Endothelial cell of umbilical vein (primary cell): Measurements from ENCODE around the gene RNASE13. TPM values are rescaled to one million over a fixed set of nuclear protein-coding genes. Genes with fewer than 3 reads are reported as not detected.

Source experiments
- BruUV-seq: library from RNA; stranded (reverse); fragments of 400-500 nt; replicated peaks from 2 replicates; lab custom pipeline; 2021; lab: Mats Ljungman, UMichigan
- CTCF ChIA-PET: fragments of 300-600, 350-600 bp; sonication (Branson Sonifier 250); formaldehyde crosslinking; loops from one replicate; lab custom pipeline; 2021; ENCODE audit warnings: antibody characterized with exemption, inconsistent platforms; lab: Charles Lee
- POLR2A ChIA-PET: fragments of 300-600, 350-600 bp; sonication (Branson Sonifier 250); formaldehyde crosslinking; loops from one replicate; lab custom pipeline; 2021; ENCODE audit warnings: antibody characterized with exemption, inconsistent platforms; lab: Charles Lee
- DNase-seq: peaks from one replicate; pipeline ENCODE4 v3.0.0-alpha.2; 2011; ENCODE audit warnings: low read depth, low spot score
- FAIRE-seq: peaks from 2 replicates; lab custom pipeline; 2011; peaks lifted over from hg19 to GRCh38; lab: Jason Lieb, UNC
- H2AFZ ChIP-seq: 2 replicates; pipeline ENCODE4 v1.6.0; 2012; ENCODE audit warnings: low read depth, low read length, control low read depth, inconsistent platforms
- H3K27ac ChIP-seq: 2 replicates; pipeline ENCODE4 v1.5.1; 2011; ENCODE audit warnings: low read depth, mild to moderate bottlenecking, control low read depth, low read length, moderate library complexity; ENCODE audit not compliant: insufficient read depth
- H3K27me3 ChIP-seq, 2 experiments: 2 replicates each; pipeline versions ENCODE4 v1.6.0 to v1.6.1; 2011; ENCODE audit warnings: low read length in 2 of 2, mixed read lengths in 1 of 2; ENCODE audit not compliant: control insufficient read depth in 2 of 2, insufficient read depth in 2 of 2
- H3K36me3 ChIP-seq, 2 experiments: 2 replicates in 1 of 2; 3 replicates in 1 of 2; pipeline ENCODE4 v1.5.1; 2011; ENCODE audit warnings: low read length in 2 of 2, mild to moderate bottlenecking in 1 of 2, moderate library complexity in 1 of 2; ENCODE audit not compliant: control insufficient read depth in 2 of 2, insufficient read depth in 2 of 2; ENCODE audit errors: extremely low read depth in 1 of 2
- H3K4me1 ChIP-seq: 3 replicates; pipeline ENCODE4 v1.5.1; 2011; ENCODE audit warnings: mild to moderate bottlenecking, low read length; ENCODE audit not compliant: control insufficient read depth, insufficient read depth; ENCODE audit errors: extremely low read depth
- H3K4me2 ChIP-seq: 2 replicates; pipeline ENCODE4 v1.6.1; 2011; ENCODE audit warnings: low read length, control low read depth, mixed read lengths; ENCODE audit not compliant: insufficient read depth
- H3K4me3 ChIP-seq, 3 experiments: fragments of 200-600 bp in 1 of 3; sonication (generic), shearing (Covaris generic) in 1 of 3; replicated peaks in 1 of 3; 2 replicates each; pipeline ENCODE4 v1.5.1; 2011 to 2016; ENCODE audit warnings: control low read depth in 3 of 3, low read length in 3 of 3, mild to moderate bottlenecking in 2 of 3, inconsistent platforms in 1 of 3, low read depth in 1 of 3, moderate library complexity in 1 of 3; ENCODE audit not compliant: insufficient read depth in 1 of 3
- H3K79me2 ChIP-seq: 2 replicates; pipeline ENCODE4 v1.6.0; 2012; ENCODE audit warnings: low read length, inconsistent platforms; ENCODE audit not compliant: control insufficient read depth, insufficient read depth
- H3K9ac ChIP-seq: replicated peaks from 2 replicates; pipeline ENCODE3; 2011; ENCODE audit warnings: low read length, control low read depth; ENCODE audit not compliant: insufficient read depth; ENCODE audit errors: extremely low read depth
- H3K9me1 ChIP-seq: replicated peaks from 3 replicates; pipeline ENCODE4 v1.6.0; 2011; ENCODE audit warnings: mild to moderate bottlenecking, low read length; ENCODE audit not compliant: control insufficient read depth, insufficient read depth; ENCODE audit errors: extremely low read depth
- H3K9me3 ChIP-seq: replicated peaks from 2 replicates; pipeline ENCODE4 v1.5.1; 2012; ENCODE audit warnings: low read length, inconsistent platforms; ENCODE audit not compliant: control insufficient read depth, insufficient read depth
- H4K20me1 ChIP-seq: replicated peaks from 2 replicates; pipeline ENCODE3; 2011; ENCODE audit warnings: mild to moderate bottlenecking, low read length; ENCODE audit not compliant: control insufficient read depth, insufficient read depth; ENCODE audit errors: extremely low read depth
- EZH2 ChIP-seq: IDR thresholded peaks from 2 replicates; pipeline ENCODE4 v1.6.1; 2012; ENCODE audit warnings: borderline replicate concordance, low read depth, mild to moderate bottlenecking, moderate library complexity, low read length, inconsistent platforms; ENCODE audit not compliant: severe bottlenecking
- FOS ChIP-seq: IDR thresholded peaks from 2 replicates; pipeline ENCODE4 v1.6.1; 2011; ENCODE audit warnings: mild to moderate bottlenecking, low read length, moderate library complexity, borderline replicate concordance; ENCODE audit not compliant: insufficient read depth
- GATA2 ChIP-seq: IDR thresholded peaks from 2 replicates; pipeline ENCODE4 v1.7.0; 2011; ENCODE audit warnings: low read depth, mild to moderate bottlenecking, moderate library complexity, mixed read lengths, low read length; ENCODE audit not compliant: insufficient read length, insufficient read depth
- JUN ChIP-seq: IDR thresholded peaks from 2 replicates; pipeline ENCODE4 v1.6.1; 2011; ENCODE audit warnings: borderline replicate concordance, low read depth; ENCODE audit not compliant: insufficient read length, insufficient read depth
- MYC ChIP-seq: IDR thresholded peaks from one replicate; pipeline ENCODE4 v1.6.1; 2011; ENCODE audit warnings: mild to moderate bottlenecking, low read depth, low read length
- POLR2A ChIP-seq: IDR thresholded peaks from 2 replicates; pipeline ENCODE4 v1.6.1; 2012; ENCODE audit warnings: low read depth, mild to moderate bottlenecking, control low read depth, low read length
- POLR2AphosphoS5 ChIP-seq: IDR thresholded peaks from 2 replicates; pipeline ENCODE4 v1.6.1; 2012; ENCODE audit warnings: low read depth, mild to moderate bottlenecking, control low read depth, low read length, moderate library complexity; ENCODE audit not compliant: insufficient read depth
- dilution Hi-C: fragments of 300-500 bp; cut with MboI; formaldehyde crosslinking; loops from one replicate; pipeline ENCODE4 v1.15.0; 2019; ENCODE audit warnings: low sequenced_read_pairs; ENCODE audit not compliant: extremely low pct_ligation_motif_present
- intact Hi-C: fragments of 100-400 bp; cut with micrococcal nuclease; formaldehyde crosslinking; loops from one replicate; pipeline ENCODE4 v1.10.0; 2022
- polyA plus RNA-seq, 4 experiments: library from polyadenylated mRNA; depleted of rRNA in 3 of 4; stranded (reverse) in 3 of 4; unstranded in 1 of 4; fragments of >200 nt; gene quantifications; 2 replicates each; pipeline versions ENCODE4 v1.2.1 to v1.2.3, GENCODE V29; 2011 to 2012; ENCODE audit warnings: missing spikeins in 1 of 4
- total RNA-seq: library from RNA; stranded (reverse); gene quantifications from 2 replicates; pipeline ENCODE4 v1.2.3, GENCODE V29; 2021
- TF ChIP-seq, protein P1 (sequence below): IDR thresholded peaks from 2 replicates; pipeline ENCODE4 v1.6.1; 2011; ENCODE audit not compliant: insufficient read depth, insufficient read length
- TF ChIP-seq, protein P2 (sequence below), 2 donors: IDR thresholded peaks; 1 replicate in 1 of 2; 2 replicates in 1 of 2; pipeline ENCODE4 v1.5.1; 2011; ENCODE audit warnings: low read length in 2 of 2, mild to moderate bottlenecking in 2 of 2, moderate library complexity in 2 of 2, control low read depth in 1 of 2, inconsistent platforms in 1 of 2, low read depth in 1 of 2; ENCODE audit not compliant: insufficient read depth in 1 of 2; ENCODE audit errors: extremely low read depth in 1 of 2

Gene RNASE13
- total and polyA plus RNA-seq, 2 donors (not counting 3 experiments of a cell fraction or from before 2014, with no cell fraction given), result not detected

DNA sequence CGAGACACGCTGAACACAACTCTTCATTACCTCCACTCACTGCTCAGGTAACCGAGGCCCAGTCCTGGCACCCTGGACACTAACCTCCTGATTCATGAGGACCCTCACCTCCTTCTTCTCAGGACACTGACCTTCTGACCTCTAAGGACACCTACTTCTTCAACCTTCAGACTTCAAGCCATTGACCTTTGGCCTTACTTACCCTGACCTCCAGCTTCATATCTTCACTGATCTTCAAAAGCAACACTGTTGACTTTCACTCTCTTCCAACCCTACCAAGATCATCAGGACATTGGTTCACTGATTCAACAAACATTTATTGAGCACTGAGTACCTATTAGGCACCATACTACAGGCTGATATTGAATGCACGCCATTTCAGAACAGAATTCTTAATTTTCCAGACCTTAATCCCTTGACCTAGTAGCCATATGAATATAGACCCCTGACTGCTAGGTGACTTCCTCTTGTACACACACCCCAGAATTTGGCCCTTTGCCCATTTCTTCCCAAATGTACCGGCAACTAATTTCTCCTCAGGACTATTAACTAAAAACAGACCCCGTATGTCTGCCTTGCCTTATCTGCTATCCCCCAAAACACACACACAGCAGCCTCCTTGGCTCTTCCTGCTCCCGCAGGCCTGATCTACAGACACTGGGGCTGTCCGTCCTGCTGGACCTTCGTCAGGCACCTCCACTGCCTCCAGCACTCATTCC lies 41.3 kb upstream of the RNASE13 start:
- Histone ChIP-seq H3K9me1 (no peaks in the 10 kb centered on the region), H3K4me3 (no peak overlapping the region), H3K79me2 (no peaks in the 10 kb centered on the region), H3K4me2 (no peak overlapping the region), H3K36me3 (peaks cover 0 to 6% of the 10 kb centered on the region in 2 experiments), H4K20me1 (no peaks in the 10 kb centered on the region), H3K9ac (no peak overlapping the region), H2AFZ (no peak overlapping the region), H3K9me3 (no peaks in the 10 kb centered on the region), H3K27me3 (peaks cover 0 to 3% of the 10 kb centered on the region in 2 experiments), H3K27ac (no peak overlapping the region), H3K4me1 (peaks cover 5% of the 10 kb centered on the region)
- dilution Hi-C loops (no loop called here), intact Hi-C loops (no loop called here)
- no TSS peak for BruUV-seq
- ChIA-PET POLR2A (no interaction called here), CTCF (no interaction called here)
- no peak for DNase-seq
- TF ChIP-seq POLR2AphosphoS5 (no peak), GATA2 (no peak), EZH2 (no peak), FOS (no peak), JUN (no peak), POLR2A (no peak), MYC (no peak)
- TF ChIP-seq, protein P1, sequence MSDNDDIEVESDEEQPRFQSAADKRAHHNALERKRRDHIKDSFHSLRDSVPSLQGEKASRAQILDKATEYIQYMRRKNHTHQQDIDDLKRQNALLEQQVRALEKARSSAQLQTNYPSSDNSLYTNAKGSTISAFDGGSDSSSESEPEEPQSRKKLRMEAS, result no peak
- TF ChIP-seq, protein P2, sequence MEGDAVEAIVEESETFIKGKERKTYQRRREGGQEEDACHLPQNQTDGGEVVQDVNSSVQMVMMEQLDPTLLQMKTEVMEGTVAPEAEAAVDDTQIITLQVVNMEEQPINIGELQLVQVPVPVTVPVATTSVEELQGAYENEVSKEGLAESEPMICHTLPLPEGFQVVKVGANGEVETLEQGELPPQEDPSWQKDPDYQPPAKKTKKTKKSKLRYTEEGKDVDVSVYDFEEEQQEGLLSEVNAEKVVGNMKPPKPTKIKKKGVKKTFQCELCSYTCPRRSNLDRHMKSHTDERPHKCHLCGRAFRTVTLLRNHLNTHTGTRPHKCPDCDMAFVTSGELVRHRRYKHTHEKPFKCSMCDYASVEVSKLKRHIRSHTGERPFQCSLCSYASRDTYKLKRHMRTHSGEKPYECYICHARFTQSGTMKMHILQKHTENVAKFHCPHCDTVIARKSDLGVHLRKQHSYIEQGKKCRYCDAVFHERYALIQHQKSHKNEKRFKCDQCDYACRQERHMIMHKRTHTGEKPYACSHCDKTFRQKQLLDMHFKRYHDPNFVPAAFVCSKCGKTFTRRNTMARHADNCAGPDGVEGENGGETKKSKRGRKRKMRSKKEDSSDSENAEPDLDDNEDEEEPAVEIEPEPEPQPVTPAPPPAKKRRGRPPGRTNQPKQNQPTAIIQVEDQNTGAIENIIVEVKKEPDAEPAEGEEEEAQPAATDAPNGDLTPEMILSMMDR (IDR thresholded peaks at IDR 0.05; ENCODE audit: extremely low read depth in 1 of 2, insufficient read depth in 1 of 2, low read depth in 1 of 2, low read length in 2 of 2), result no peak
- FAIRE-seq, result no peak
